Esophagus squamous epithelium (tissue), 5 donors: ENCODE measurements around the gene EMB. TPM values are rescaled to one million over a fixed set of nuclear protein-coding genes. Genes with fewer than 3 reads are reported as not detected.

Experiments used
- DNase-seq: peaks from one replicate; lab custom pipeline; 2025; lab: John Stamatoyannopoulos, UW
- H3K27ac ChIP-seq, 4 donors: fragments of 200-600 bp; sonication (generic); one replicate each; pipeline ENCODE4 v1.5.1; 2016 to 2019; ENCODE audit warnings: mild to moderate bottlenecking in 1 of 4
- H3K27me3 ChIP-seq, 4 donors: fragments of 200-600 bp; sonication (generic); 1 replicate in 3 of 4; 2 replicates in 1 of 4; pipeline versions ENCODE4 v1.5.1 to v1.6.0; 2017 to 2021; ENCODE audit warnings: antibody characterized with exemption in 1 of 4
- H3K36me3 ChIP-seq, 3 donors: fragments of 200-600 bp; sonication (generic); one replicate each; pipeline ENCODE4 v1.5.1; 2016 to 2019
- H3K4me1 ChIP-seq, 3 donors: fragments of 200-600 bp; sonication (generic); one replicate each; pipeline ENCODE4 v1.5.1; 2017 to 2019
- H3K4me3 ChIP-seq, 4 donors: fragments of 200-600 bp; sonication (generic); 1 replicate in 3 of 4; 2 replicates in 1 of 4; pipeline ENCODE4 v1.5.1; 2016 to 2019; ENCODE audit warnings: mild to moderate bottlenecking in 2 of 4, moderate library complexity in 1 of 4
- H3K9me3 ChIP-seq, 3 donors: fragments of 200-600 bp; sonication (generic); one replicate each; pipeline ENCODE4 v1.5.1; 2016 to 2019
- POLR2A ChIP-seq, 4 donors: fragments of 450-650 bp; IDR thresholded peaks; one replicate each; pipeline ENCODE4 v1.6.1; 2017; ENCODE audit warnings: antibody characterized with exemption in 4 of 4, mild to moderate bottlenecking in 4 of 4, moderate library complexity in 3 of 4
- WGBS, 2 donors: methylation state at CpG; one replicate each; pipeline ENCODE4 v1.1.5; 2018; 5-methylcytosine and 5-hydroxymethylcytosine counted together
- intact Hi-C: fragments of 100-400 bp; cut with DNase I; formaldehyde crosslinking; loops from one replicate; pipeline ENCODE4 v1.15.0; 2022
- total RNA-seq, 4 donors: library from RNA; depleted of rRNA; stranded (reverse); fragments of >200 nt; gene quantifications; one replicate each; pipeline ENCODE4 v1.1.0, GENCODE V29; 2016
- TF ChIP-seq, protein P1 (sequence below), 6 experiments: fragments of 450-650 bp in 4 of 6; fragments of 200-600 bp in 2 of 6; sonication (generic) in 2 of 6; IDR thresholded peaks; one replicate each; pipeline ENCODE4 v1.5.1; 2016 to 2019; ENCODE audit warnings: antibody characterized with exemption in 6 of 6, mild to moderate bottlenecking in 4 of 6, moderate library complexity in 4 of 6
- donor health status: DM: yes; HTN: yes; CAD: no.

Gene EMB
- total RNA-seq, 4 donors from 2014 or later: 2.2 to 16.4 (median 9.4) TPM

DNA sequence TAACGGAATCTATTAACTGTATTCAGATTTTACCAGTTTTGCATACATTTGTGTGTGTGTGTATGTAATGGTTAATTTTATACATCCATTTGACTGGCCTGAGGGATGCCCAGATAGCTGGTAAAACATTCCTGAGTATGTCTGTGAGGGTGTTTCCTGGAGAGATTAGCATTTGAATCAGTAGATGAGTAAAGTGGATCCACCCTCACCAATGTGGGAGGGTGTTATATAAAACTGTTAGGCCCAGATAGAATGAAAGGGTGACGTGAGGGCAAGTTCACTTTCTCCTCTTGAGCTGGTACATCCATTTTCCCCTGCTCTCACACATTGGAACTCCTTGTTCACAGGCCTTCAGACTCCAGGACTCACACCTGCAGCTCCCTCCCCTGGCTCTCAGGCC, 88.7 kb downstream of the EMB start:
- intact Hi-C loops: no loop called here
- Histone ChIP-seq H3K4me1 (no peaks in the 10 kb centered on the region), H3K9me3 (no peaks in the 10 kb centered on the region), H3K27ac (no peak overlapping the region), H3K27me3 (no peaks in the 10 kb centered on the region), H3K36me3 (no peaks in the 10 kb centered on the region), H3K4me3 (no peak overlapping the region)
- no peak for DNase-seq
- 74 to 88% methylated on average over 2 of the region's 2 CpGs for WGBS, 2 donors
- TF ChIP-seq, protein P1, sequence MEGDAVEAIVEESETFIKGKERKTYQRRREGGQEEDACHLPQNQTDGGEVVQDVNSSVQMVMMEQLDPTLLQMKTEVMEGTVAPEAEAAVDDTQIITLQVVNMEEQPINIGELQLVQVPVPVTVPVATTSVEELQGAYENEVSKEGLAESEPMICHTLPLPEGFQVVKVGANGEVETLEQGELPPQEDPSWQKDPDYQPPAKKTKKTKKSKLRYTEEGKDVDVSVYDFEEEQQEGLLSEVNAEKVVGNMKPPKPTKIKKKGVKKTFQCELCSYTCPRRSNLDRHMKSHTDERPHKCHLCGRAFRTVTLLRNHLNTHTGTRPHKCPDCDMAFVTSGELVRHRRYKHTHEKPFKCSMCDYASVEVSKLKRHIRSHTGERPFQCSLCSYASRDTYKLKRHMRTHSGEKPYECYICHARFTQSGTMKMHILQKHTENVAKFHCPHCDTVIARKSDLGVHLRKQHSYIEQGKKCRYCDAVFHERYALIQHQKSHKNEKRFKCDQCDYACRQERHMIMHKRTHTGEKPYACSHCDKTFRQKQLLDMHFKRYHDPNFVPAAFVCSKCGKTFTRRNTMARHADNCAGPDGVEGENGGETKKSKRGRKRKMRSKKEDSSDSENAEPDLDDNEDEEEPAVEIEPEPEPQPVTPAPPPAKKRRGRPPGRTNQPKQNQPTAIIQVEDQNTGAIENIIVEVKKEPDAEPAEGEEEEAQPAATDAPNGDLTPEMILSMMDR (IDR thresholded peaks at IDR 0.05): no peak
- TF ChIP-seq POLR2A (IDR thresholded peaks at IDR 0.05): no peak

Other genes starting within 250 kb of the EMB start
- 10 to 100 TPM in 3 of 4 donors, 1 to 10 TPM in 1; 6.5 to 25.2 (median 12.3) TPM for gene PARP8, start 225.3 kb upstream of the EMB start, total RNA-seq